Measurements from ENCODE around the gene VEGFC.

DNA sequence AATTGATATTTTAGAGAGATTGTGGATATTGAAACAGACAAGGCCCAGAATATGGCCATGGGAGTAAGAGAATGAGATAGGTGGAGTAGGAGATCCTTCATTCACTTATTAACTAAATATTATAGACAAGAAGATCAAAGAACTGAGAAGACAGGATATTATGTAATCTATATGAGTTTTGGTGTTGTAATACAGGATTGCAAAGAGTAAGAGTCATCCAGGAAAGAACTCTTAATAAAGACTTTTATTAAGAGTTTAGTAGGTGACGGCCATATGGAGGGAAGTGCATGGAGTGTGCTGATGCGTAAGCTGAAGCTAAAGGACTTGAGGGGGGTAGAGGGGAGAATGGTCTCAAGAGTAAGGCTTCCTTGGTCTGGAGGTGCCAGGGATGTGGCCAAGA lies 153.7 kb downstream of the VEGFC start:
- TF ChIP-seq CTCF (IDR thresholded peaks at IDR 0.05): no peak
- no peak for TF ChIP-seq EZH2 (IDR thresholded peaks at IDR 0.05)
- TF ChIP-seq EZH2phosphoT487 (IDR thresholded peaks at IDR 0.05): no peak

All from neural progenitor cell (in vitro differentiated cells).